BLaER1 treated with 17β-estradiol and CSF1 and Interleukin-3, amounts not matched to agents 10 nM and 100 nM (cell line): Measurements from ENCODE around the gene GLRA1.

Experiments
- H3K27ac ChIP-seq, 11 experiments: shearing (Covaris generic); formaldehyde crosslinking; 2 replicates each; pipeline ENCODE4 v1.8.1; 2022
- H3K27me3 ChIP-seq, 11 experiments: shearing (Covaris generic); formaldehyde crosslinking; 2 replicates each; pipeline ENCODE4 v1.8.1; 2022
- H3K36me3 ChIP-seq, 11 experiments: shearing (Covaris generic); formaldehyde crosslinking; 2 replicates each; pipeline ENCODE4 v1.8.1; 2022
- H3K4me1 ChIP-seq, 10 experiments: shearing (Covaris generic); formaldehyde crosslinking; 2 replicates each; pipeline ENCODE4 v1.8.1; 2022
- H3K4me2 ChIP-seq, 11 experiments: shearing (Covaris generic); formaldehyde crosslinking; 2 replicates each; pipeline ENCODE4 v1.8.1; 2022
- H3K4me3 ChIP-seq, 10 experiments: shearing (Covaris generic); formaldehyde crosslinking; 2 replicates each; pipeline ENCODE4 v1.8.1; 2022
- H3K9ac ChIP-seq, 11 experiments: shearing (Covaris generic); formaldehyde crosslinking; 2 replicates each; pipeline ENCODE4 v1.8.1; 2022
- H3K9me3 ChIP-seq, 11 experiments: shearing (Covaris generic); formaldehyde crosslinking; replicated peaks in 1 of 11; 2 replicates each; pipeline ENCODE4 v1.8.1; 2022
- H4K20me1 ChIP-seq, 11 experiments: shearing (Covaris generic); formaldehyde crosslinking; 2 replicates each; pipeline ENCODE4 v1.8.1; 2022
- Cebpa-rat ChIP-seq, 11 experiments: shearing (Covaris generic); IDR thresholded peaks; 2 replicates each; pipeline ENCODE4 v1.8.1; 2022

Gene GLRA1

GRCh38 chr5:151880324-151880723 lies 44.3 kb downstream of the GLRA1 start:
- Histone ChIP-seq H3K36me3 (no peaks in the 10 kb centered on the region), H4K20me1 (no peaks in the 10 kb centered on the region), H3K4me1 (peaks cover 0 to 4% (median 0%) of the 10 kb centered on the region in 10 experiments; a peak in 1 of 20 replicates), H3K27ac (no peak overlapping the region), H3K27me3 (no peaks in the 10 kb centered on the region), H3K4me3 (no peak overlapping the region), H3K4me2 (no peak overlapping the region), H3K9ac (no peak overlapping the region), H3K9me3 (peaks cover 13 to 32% (median 24%) of the 10 kb centered on the region in 11 experiments; a peak in 21 of 22 replicates)
- TF ChIP-seq Cebpa-rat (IDR thresholded peaks at IDR 0.05) = no peak

GRCh38 chr5:151873701-151874100 lies 51.0 kb downstream of the GLRA1 start:
- Histone ChIP-seq H3K9ac (no peak overlapping the region), H3K27ac (no peak overlapping the region), H3K4me1 (peaks cover 0 to 5% (median 0%) of the 10 kb centered on the region in 10 experiments; a peak in 2 of 20 replicates), H3K27me3 (no peaks in the 10 kb centered on the region), H3K9me3 (peaks cover 12 to 23% (median 20%) of the 10 kb centered on the region in 11 experiments; a peak in 20 of 22 replicates), H4K20me1 (no peaks in the 10 kb centered on the region), H3K4me2 (no peak overlapping the region), H3K4me3 (no peak overlapping the region), H3K36me3 (no peaks in the 10 kb centered on the region)
- TF ChIP-seq Cebpa-rat (IDR thresholded peaks at IDR 0.05) = peak in 5 of 11 experiments; percentile 33 to 80 (median 70); a peak in 8 of 22 replicates

- Histone ChIP-seq H3K4me3 (no peak overlapping the region), H3K4me2 (no peak overlapping the region), H3K27me3 (no peaks in the 10 kb centered on the region), H3K9ac (no peak overlapping the region), H3K36me3 (no peaks in the 10 kb centered on the region), H3K27ac (no peak overlapping the region), H4K20me1 (no peaks in the 10 kb centered on the region), H3K9me3 (peaks cover 7 to 14% (median 13%) of the 10 kb centered on the region in 11 experiments; a peak in 20 of 22 replicates), H3K4me1 (peaks cover 0 to 5% (median 0%) of the 10 kb centered on the region in 10 experiments; a peak in 2 of 20 replicates)
- TF ChIP-seq Cebpa-rat (IDR thresholded peaks at IDR 0.05) = peak in 2 of 11 experiments; percentile 47 to 52; a peak in 2 of 22 replicates
Measured at GRCh38 chr5:151872701-151873100, 52.0 kb downstream of the GLRA1 start.

GRCh38 chr5:151870820-151871219 lies 53.8 kb downstream of the GLRA1 start:
- Histone ChIP-seq H3K27me3 (no peaks in the 10 kb centered on the region), H3K4me2 (no peak overlapping the region), H3K9me3 (no peaks in the 10 kb centered on the region), H3K36me3 (no peaks in the 10 kb centered on the region), H3K4me3 (no peak overlapping the region), H3K4me1 (peaks cover 0 to 5% (median 0%) of the 10 kb centered on the region in 10 experiments; a peak in 1 of 20 replicates), H3K27ac (no peak overlapping the region), H4K20me1 (no peaks in the 10 kb centered on the region), H3K9ac (no peak overlapping the region)
- TF ChIP-seq Cebpa-rat (IDR thresholded peaks at IDR 0.05) = no peak

- no peak overlapping the region for H3K4me3 ChIP-seq
- no peaks in the 10 kb centered on the region for H3K9me3 ChIP-seq
- H4K20me1 ChIP-seq = no peaks in the 10 kb centered on the region
- TF ChIP-seq Cebpa-rat (IDR thresholded peaks at IDR 0.05) = no peak
- no peak overlapping the region for H3K4me2 ChIP-seq
- H3K9ac ChIP-seq = no peak overlapping the region
- peaks cover 0 to 5% (median 0%) of the 10 kb centered on the region in 10 experiments; a peak in 1 of 20 replicates for H3K4me1 ChIP-seq
- H3K27ac ChIP-seq = no peak overlapping the region
- H3K36me3 ChIP-seq = no peaks in the 10 kb centered on the region
- H3K27me3 ChIP-seq = no peaks in the 10 kb centered on the region
Measured at GRCh38 chr5:151870271-151870670, 54.4 kb downstream of the GLRA1 start.

DNA sequence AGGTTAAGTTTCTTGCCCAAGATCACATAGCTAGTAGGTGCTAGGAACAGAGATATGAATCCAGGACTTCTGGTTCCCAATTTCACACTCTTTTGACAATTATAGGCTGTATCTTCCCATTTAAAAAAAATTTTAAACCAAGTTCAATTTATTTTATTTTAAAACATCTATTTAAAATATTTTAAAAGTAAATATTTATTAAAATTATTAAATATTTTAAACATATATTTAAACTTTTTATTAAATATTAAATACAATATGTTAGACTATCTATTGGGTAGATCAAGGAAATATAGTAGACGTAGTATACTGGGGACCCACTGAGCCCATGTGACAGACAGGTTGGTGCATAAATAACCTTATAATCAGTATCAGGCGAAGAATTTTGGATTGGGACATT lies 54.8 kb downstream of the GLRA1 start:
- H3K4me1 ChIP-seq = peaks cover 0 to 5% (median 0%) of the 10 kb centered on the region in 10 experiments; a peak in 3 of 20 replicates
- H3K4me2 ChIP-seq = no peak overlapping the region
- TF ChIP-seq Cebpa-rat (IDR thresholded peaks at IDR 0.05) = no peak
- H4K20me1 ChIP-seq = no peaks in the 10 kb centered on the region
- H3K36me3 ChIP-seq = no peaks in the 10 kb centered on the region
- no peaks in the 10 kb centered on the region for H3K9me3 ChIP-seq
- no peak overlapping the region for H3K4me3 ChIP-seq
- no peaks in the 10 kb centered on the region for H3K27me3 ChIP-seq
- H3K27ac ChIP-seq = no peak overlapping the region
- H3K9ac ChIP-seq = no peak overlapping the region

DNA sequence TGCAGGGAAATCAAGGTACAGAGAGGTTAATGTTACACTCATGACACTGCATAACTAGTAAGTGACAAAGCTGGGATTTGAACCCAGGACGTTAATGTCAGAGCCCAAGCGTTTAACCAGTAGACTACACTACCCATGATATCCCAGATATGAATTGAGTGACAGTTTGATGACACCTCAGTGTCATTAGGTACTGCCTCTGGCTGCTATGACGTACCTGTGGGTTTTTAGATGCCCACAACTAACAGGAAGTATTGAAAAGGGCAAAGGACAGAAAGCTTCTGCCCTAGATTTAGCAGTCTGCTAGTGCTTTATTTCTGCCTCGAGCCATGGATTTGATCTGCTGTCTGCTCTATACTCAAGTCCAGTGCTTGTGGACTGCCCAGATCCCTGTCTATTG lies 56.2 kb downstream of the GLRA1 start:
- Histone ChIP-seq H3K36me3 (no peaks in the 10 kb centered on the region), H3K27me3 (no peaks in the 10 kb centered on the region), H4K20me1 (no peaks in the 10 kb centered on the region), H3K4me1 (peaks cover 0 to 17% (median 11%) of the 10 kb centered on the region in 10 experiments; a peak in 12 of 20 replicates), H3K4me3 (no peak overlapping the region), H3K9me3 (no peaks in the 10 kb centered on the region), H3K27ac (no peak overlapping the region), H3K9ac (no peak overlapping the region), H3K4me2 (no peak overlapping the region)
- no peak for TF ChIP-seq Cebpa-rat (IDR thresholded peaks at IDR 0.05)

GRCh38 chr5:151864061-151864748 lies 60.4 kb downstream of the GLRA1 start:
- Histone ChIP-seq H3K27ac (no peak overlapping the region), H3K27me3 (no peaks in the 10 kb centered on the region), H3K4me2 (peak overlapping the region in 7 of 11 experiments; percentile 5 to 68 (median 53); a peak in 13 of 22 replicates), H3K4me1 (peaks cover 0 to 17% (median 11%) of the 10 kb centered on the region in 10 experiments; a peak in 11 of 20 replicates), H3K36me3 (no peaks in the 10 kb centered on the region), H3K4me3 (no peak overlapping the region), H3K9ac (peak overlapping the region in 1 of 11 experiments; percentile 20; a peak in 1 of 22 replicates), H3K9me3 (no peaks in the 10 kb centered on the region; a peak in 1 of 22 replicates), H4K20me1 (no peaks in the 10 kb centered on the region)
- no peak for TF ChIP-seq Cebpa-rat (IDR thresholded peaks at IDR 0.05)

- Histone ChIP-seq H3K4me3 (no peak overlapping the region), H3K27ac (no peak overlapping the region), H3K4me1 (peaks cover 0 to 17% (median 11%) of the 10 kb centered on the region in 10 experiments; a peak in 11 of 20 replicates), H3K9ac (no peak overlapping the region), H4K20me1 (no peaks in the 10 kb centered on the region), H3K36me3 (no peaks in the 10 kb centered on the region), H3K9me3 (no peaks in the 10 kb centered on the region; a peak in 1 of 22 replicates), H3K27me3 (no peaks in the 10 kb centered on the region), H3K4me2 (peak overlapping the region in 6 of 11 experiments; percentile 45 to 68 (median 56); a peak in 9 of 22 replicates)
- TF ChIP-seq Cebpa-rat (IDR thresholded peaks at IDR 0.05) = no peak
Measured at GRCh38 chr5:151863566-151863965, 61.1 kb downstream of the GLRA1 start.
